GM18517 (cell line): Measurements from ENCODE around the gene YIF1B.
"Not testable (repeated sequence)": the region's sequence is repeated elsewhere in the genome, so short reads cannot be mapped to it uniquely, and the experiment has no call there.

ENCODE experiments used
- ATAC-seq: cut with Tn5 transposase; IDR thresholded peaks from one replicate; pipeline ENCODE4 v1.9.1; 2021; ENCODE audit warnings: mild to moderate bottlenecking, moderate library complexity; ENCODE audit not compliant: unreplicated experiment

The YIF1B gene, protein sequence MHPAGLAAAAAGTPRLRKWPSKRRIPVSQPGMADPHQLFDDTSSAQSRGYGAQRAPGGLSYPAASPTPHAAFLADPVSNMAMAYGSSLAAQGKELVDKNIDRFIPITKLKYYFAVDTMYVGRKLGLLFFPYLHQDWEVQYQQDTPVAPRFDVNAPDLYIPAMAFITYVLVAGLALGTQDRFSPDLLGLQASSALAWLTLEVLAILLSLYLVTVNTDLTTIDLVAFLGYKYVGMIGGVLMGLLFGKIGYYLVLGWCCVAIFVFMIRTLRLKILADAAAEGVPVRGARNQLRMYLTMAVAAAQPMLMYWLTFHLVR

DNA sequence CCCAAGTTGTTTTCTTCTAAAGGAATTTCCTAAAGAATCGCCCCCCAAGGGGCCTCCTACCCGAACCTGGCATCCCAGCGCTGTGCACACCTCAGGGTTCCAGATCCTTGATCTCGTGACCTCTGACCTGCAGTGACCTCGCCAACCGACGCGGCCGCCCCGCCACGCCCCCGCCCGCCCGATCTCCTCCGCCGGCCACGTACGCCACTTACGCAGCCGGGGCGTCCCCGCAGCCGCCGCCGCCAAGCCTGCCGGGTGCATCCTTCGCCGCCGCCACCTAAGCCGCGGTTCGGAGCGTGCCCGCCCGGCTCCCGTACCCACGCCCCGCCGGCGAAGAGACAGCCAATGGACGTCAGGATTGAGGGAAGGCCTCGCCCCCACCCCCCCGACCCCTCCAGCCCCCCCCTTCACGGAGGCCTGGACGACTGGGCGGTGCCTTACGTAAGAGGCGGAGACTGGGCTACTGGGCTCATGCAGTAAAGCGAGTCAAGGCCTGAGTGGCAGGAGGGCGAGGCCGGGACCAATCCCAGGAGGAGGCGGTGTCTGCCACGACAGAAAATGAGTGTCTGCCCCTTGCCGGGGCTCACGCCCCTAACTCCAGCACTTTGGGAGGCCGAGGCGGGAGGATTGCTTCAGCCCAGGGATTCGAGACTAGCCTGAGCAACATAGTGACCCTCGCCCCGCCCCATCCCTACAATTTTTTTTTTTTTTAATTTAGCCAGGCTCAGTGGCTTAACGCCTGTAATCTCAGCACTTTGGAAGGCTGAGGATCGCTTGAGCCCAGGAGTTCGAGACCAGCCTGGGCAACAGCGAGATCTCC is at the start of gene YIF1B:
YIF1B (minus strand) TSS at position 291 of the 820 bp plus-strand sequence; CDS start at position 261, 30 bp downstream.
- ATAC-seq = peak; percentile 72

DNA sequence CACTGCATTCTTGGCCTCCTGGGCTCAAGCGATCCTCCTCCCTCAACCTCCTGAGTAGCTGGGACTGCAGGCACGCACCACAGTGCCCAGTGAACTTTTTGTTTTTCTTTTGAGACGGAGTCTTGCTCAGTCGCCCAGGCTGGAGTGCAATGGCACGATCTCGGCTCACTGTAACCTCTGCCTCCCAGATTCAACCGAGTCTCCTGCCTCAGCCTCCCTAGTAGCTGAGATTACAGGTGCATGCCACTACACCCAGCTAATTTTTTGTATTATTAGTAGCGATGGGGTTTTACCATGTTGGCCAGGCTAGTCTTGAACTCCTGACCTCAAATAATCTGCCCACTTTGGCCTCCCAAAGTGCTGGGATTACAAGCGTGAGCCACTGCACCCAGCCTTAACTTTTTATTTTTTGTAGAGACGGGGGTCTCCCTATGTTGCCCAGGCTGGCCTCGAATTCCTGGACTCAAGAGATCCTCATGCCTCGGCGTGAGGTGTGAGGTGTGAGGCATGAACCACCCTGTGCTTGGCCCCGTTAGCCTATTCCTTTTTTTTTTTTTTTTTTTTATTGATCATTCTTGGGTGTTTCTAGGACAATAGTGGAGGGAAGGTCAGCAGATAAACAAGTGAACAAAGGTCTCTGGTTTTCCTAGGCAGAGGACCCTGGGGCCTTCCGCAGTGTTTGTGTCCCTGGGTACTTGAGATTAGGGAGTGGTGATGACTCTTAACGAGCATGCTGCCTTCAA is 47.4 kb upstream of the YIF1B start:
- ATAC-seq = not testable (repeated sequence)

DNA sequence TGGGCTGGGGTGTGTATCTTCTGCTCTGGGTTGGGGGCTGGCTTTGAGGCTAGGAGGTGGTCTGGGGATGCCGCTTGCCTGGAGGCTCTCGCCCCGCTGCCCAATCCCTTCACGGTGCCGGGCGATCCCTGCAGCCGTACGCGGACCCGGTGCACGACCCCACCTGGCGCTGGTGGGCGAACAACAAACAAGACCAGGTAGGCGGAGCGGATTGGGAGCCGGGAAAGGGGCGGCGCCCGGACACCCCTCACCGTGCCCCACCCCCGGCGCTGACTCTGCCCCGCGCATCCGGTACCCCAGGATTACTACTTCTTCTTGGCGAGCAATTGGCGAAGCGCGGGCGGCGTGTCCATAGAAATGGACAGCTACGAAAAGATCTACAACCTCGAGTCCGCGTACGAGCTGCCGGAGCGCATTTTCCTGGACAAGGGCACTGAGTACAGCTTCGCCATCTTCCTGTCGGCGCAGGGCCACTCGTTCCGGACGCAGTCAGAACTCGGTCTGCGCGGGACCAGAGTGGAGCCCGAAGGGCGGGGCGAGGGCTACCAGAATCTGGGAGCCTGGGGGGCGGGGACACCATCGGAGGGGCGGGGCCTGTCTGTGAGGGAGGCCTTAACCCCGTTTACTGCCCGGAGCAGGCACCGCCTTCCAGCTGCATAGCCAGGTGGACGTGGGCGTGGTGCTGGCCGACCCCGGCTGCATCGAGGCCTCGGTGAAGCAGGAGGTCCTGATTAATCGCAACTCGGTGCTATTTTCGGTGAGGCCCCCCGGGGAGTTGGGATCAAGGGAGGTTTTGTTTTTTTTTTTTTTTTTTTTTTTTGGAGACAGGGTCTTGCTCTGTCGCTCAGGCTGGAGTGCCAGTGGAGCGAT is 46.6 kb upstream of the YIF1B start:
- ATAC-seq = no peak

DNA sequence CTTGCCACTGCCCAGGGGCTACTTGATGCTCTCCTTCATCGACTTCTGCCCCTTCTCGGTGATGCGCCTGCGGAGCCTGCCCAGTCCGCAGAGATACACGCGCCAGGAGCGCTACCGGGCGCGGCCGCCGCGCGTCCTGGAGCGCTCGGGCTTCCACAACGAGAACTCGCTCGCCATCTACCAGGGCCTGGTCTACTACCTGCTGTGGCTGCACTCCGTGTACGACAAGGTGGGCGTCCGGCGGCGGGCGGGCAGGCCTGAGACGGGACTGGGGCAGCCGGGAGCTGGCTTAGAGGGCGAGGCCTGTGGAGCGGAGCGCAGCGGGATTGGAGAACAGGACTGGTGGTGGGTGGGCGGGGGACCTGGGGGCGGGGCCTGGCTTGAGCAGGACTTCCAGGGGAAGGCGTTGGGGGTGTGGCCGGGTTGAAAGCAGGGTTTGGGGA is 45.9 kb upstream of the YIF1B start:
- no peak for ATAC-seq

DNA sequence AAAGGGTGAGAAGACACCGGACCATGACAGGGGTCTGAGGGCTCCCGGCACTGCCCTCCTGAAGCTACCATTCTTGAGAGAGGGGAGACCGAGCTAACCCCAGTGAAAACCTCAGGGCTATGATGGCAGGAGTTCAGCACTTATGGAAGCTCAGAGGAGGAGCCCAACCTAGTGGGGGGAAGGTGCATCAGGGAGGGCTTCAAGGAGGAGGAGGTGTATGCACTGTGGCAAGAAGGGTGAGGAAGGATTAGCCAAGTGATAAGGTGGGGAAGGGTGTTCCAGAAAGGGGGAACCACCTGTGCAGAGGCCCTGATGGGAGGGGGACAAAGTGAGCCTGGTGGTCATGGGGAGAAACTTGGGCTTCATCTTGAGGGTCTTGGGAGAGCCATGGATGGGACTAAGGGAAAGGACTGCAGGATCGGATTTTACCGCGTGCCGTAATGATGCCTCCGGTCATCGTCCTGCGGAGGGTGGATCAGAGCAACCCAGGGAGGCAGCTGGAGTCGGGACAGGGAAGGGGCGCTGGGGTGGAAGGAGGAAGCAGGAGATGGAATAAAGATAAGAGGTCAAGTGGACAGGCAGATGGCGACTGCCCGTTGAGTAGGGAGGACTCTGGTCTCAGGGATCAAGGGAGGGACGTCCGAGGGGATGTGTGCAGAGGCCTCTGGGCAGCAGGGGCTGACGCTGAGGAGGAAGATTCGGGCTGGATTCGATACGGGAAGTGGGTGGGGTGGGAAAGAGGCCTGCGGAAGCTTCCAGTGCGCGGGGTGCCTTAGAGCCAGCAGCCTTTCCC is 45.3 kb upstream of the YIF1B start:
- ATAC-seq = no peak

DNA sequence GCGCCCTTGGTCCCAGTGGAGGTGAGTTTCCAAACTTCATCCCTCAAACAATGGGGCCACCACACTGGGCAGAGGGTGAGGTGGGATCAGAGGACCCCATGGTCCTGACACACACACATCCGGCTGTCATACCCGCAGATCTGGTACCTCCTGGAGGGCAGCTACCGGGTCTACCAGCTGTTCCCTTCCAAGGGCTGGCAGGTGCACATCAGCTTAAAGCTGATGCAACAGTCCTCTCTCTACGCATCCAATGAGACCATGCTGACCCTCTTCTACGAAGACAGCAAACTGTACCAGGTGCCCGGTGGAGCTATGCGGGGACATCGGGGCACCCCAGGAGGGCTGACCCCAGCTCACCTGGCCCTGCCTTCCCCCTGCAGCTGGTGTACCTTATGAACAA is 44.6 kb upstream of the YIF1B start:
- no peak for ATAC-seq

DNA sequence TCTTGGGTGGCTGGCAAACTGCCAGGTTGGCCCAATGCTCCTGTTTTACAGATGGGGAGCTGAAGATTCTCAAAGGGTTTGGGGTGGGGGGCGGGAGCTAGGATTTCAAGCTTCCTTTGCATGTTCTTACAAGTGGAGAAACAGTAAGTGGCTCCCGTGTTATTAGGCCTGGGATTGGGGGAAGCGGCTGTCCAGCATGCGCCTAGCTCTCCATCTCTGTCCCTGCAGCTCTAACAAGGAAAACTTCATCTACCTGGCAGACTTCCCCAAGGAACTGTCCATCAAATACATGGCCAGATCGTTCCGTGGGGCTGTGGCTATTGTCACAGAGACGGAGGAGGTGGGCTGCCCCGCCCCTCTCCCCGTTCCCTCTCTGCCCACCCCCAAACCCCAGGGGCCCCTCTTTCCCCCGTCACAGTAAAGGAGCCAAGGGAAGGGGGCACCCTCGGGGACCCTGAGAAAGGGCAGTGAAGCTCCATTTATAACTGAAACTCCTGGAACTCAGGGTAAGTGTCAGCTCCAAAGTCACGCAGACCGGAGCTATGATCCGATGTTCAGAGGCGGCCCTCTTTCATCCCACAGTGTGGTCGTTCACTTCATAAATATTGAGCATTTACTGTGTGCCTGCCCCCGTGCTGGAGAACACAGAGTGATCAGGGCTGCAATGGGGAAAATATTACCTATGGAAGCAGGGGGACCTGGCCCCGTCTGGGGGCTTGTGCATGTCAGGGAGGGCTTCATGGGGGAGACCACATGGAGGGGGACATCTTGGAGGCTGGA is 43.7 kb upstream of the YIF1B start:
- ATAC-seq = no peak

DNA sequence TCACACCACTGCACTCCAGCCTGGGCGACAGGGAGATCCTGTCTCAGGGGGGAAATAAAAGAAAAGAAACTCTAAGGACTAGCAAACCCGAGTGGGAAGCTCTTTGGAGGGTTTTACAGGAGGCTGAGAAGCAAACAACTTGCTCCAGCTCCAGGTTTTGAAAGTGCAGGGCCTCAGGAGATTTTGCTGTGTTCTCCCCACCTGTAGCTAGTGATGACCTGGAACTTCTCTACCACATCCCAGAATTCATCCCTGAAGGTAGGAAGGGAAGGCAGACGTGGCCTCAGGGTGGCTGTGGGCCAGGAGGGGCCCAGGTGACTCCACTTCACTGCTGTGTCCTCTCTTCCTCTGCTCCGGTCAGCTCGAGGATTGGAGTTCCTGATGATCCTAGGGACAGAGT is 42.3 kb upstream of the YIF1B start:
- ATAC-seq = no peak

DNA sequence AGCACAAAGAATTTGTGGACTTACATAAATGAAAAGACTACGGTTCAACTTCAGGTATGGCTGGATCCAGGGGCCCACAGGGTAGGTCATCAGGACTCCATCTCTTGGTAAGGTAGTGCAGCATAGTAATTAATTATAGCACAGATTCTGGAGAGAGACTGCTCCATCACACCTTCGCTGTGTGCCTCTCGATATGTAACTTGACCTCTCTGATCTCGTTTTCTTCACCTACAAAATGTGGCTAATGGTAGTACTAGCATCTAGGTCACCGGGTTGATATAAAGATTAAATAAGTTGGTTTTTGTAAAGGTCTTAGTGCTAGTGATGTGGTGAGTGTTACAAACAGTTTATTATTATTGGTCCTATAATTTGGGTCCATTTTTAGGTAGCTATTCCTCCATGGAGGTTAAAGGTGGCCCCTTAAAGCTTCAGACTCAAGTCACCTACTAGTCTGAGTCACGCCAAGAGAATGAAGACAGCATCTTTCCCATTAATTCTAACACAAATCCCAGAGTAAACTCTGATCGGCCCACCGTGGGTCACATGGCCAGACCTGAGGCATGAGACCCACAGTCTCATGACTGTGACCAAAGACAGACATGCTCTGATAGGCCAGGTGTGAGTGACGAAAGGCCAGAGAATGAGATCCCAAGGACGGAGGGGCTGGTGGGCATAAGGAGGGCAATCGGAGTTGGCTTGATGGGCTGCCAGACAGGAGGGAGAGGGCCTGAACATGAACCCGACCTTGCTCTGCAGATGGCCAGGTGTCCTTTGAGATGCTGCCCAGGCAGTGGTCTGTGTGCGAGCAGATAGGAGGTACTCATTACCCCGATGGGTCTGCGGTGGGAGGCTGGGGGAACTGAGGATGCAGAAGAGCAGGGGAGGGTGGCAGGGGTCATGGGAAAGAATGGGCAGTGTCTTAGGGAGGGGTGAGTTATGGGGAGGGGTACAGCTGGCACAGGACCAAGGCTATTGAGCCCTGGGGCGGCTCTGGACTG is 40.3 kb upstream of the YIF1B start:
- no peak for ATAC-seq

DNA sequence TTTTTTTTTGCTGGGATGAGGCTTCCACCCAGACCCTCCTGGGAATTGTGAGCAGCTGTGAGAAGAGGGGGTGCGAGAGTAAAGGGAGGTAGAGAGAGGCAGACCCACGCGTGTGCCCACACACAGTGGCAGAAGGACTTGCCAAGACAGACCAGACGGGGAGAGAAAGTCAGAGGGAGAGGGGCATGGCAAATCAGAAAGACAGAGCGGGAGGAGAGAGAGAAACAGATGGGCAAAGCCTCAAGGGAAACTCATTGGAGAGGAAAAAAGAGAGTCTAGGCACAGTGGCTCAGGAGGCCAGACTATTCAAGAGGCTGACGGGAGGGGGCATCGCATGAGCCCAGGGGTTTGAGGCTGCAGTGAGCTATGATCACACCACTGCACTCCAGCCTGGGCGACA is 36.9 kb upstream of the YIF1B start:
- ATAC-seq = no peak

DNA sequence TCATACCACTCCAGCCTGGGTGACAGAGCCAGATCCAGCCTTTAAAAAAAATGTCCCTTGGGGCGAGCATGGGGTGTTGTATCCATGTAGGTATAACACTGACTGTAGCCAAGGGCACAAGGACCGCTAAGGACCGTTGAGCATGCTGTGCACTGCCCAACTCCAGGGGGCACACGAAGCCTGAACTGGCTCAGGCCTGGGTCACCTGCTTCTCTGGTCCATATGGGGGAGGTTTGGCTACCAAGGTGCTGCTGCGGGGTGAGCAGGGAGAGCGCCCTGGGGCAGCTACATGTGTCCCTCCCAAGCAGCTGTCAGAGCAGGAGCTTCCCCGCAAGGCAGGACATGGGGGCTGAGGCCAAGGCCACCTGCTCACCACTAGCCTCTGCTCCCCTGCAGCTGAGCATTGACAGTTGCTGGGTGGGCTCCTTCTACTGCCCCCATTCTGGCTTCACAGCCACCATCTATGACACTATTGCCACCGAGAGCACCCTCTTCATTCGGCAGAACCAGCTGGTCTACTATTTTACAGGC is 36.2 kb upstream of the YIF1B start:
- ATAC-seq = no peak

DNA sequence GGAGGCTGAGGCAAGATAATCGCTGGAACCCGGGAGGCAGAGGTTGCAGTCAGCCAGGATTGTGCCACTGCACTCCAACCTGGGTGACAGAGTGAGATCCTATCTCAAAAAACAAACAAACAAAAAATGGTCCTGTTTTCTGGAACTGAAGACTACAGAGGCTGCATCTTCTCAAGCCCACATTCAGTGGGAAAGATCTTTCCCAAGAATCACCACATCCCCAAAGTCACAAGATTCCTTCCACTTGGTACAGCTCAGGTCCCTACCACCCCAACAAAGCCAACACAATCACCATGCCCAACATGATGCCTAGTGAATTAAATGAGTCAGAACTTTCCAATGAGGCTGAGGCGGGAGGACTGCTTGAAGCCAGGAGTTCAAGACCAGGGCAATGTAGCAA is 35.1 kb upstream of the YIF1B start:
- ATAC-seq = no peak

DNA sequence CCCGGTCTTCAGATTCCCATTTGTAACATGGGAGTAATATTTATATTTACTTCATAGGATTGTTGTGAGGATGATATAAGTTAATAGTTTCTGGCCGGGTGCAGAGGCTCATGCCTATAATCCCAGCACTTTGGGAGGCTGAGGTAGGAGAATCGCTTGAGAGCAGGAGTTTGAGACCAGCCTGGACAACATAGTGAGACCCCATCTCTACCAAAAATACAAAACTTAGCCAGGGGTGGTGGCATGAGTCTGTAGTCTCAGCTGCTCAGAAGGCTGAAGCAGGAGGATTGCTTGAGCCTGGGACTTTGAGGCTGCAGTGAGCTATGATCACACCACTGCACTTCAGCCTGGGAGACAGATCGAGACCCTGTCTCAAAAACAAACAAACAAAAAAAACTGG is 31.1 kb upstream of the YIF1B start:
- no peak for ATAC-seq

DNA sequence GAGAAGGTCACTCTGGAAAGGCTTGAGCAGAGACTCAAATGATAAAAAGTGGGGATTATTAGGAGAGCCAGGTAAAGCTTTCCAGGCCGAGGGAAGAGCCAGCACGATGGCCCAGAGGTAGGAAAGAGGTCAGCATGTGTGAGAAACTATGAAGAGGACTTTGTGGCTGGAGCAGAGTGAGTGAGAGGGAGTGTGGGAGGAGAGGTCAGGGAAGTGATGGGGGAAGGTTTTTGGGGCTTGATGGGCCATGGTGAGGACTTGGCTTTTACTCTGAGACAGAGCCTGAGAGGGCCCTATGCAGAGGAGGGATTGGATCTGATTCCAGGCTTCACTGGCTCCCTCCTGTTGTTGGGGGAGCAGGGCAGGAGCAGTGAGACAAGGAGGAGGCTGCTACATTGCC is 25.2 kb upstream of the YIF1B start:
- ATAC-seq = no peak

DNA sequence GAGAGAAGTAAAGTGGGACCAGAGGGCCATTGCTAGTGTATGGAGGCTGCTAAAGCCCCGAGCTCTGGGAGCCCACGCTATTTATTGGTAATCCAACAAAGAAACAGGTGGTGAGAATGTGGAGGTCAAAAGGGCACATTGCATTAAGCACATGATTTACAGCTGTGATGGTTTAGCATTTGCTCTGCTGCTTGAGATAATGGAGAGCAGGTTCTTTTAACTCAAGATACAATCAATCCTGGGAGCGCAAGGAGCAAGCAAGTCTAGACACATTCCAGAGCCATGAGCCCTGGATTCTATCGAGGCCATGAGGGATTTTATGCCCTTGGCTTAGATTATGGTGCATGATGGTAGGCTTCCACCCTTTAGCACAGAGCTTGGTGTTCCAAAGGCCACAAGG is 23.3 kb upstream of the YIF1B start:
- not testable (repeated sequence) for ATAC-seq

DNA sequence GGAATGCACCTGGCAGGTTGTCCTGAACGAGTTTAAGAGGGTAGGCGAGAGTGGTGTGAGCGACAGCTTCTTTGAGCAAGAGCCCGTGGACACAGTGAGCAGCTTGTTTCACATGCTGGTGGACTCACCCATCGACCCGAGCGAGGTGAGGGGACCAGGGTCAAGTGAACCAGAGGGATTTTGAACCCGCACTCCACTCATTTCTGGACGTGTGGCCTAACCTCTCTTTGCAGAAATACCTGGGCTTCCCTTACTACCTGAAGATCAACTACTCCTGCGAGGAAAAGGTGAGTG is 21.6 kb upstream of the YIF1B start:
- ATAC-seq = no peak

DNA sequence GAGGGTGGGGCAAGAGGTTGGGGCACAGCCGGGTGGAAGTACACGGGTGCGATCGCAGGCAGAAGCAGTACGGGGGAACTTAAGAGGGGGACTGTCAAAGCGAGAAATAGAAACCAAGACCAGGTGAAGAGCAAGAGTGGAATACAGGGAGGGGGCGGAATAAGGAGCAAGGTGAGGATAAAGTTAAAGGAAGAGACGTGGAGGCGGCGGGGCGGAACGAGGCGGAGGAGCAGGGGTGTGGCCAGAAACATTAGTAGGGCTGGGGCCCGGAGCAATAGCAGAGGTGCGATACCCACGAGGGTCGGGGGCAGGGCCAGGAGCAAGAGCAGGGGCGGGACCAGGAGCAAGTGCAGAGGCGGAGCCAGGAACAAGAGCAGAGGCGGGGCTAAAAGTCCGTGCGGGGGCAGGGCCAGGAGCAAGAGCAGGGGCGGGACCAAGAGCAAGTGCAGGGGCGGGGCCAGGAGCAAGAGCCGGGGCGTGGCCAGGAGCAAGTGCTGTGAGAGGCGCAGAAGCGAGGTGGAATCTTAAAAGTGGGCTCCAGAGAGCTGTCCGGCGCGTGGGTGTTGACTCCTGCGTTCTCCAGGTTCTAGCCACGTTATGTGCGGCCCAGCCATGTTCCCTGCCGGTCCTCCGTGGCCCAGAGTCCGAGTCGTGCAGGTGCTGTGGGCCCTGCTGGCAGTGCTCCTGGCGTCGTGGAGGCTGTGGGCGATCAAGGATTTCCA is 21.1 kb upstream of the YIF1B start:
- peak; percentile 43 for ATAC-seq
